ENCODE measurements around the gene C10orf71.

- TF ChIP-seq EZH2 (IDR thresholded peaks at IDR 0.05; ENCODE audit: borderline replicate concordance, insufficient read depth, low read length, poor library complexity, severe bottlenecking) (no peak), EP300 (conservative IDR thresholded peaks at IDR 0.05; ENCODE audit: poor library complexity, severe bottlenecking) (no peak), SMC3 (conservative IDR thresholded peaks at IDR 0.05; ENCODE audit: poor library complexity) (no peak), REST (IDR thresholded peaks at IDR 0.05; ENCODE audit: borderline replicate concordance) (no peak), CTCF (IDR thresholded peaks at IDR 0.05; ENCODE audit: poor library complexity, severe bottlenecking) (no peak), POLR2AphosphoS5 (IDR thresholded peaks at IDR 0.05) (no peak), RAD21 (conservative IDR thresholded peaks at IDR 0.05) (no peak), TAF1 (IDR thresholded peaks at IDR 0.05; ENCODE audit: low read depth) (no peak)
These were observed 68.6 kb downstream of the C10orf71 start for GRCh38 chr10:49367600-49367999.

Measured in neural cell (in vitro differentiated cells).